NOMO-1 treated with DMSO at 0.1 percent for 48 hours (cell line): Measurements from ENCODE around the gene NEURL1.

ENCODE experiments used
- DNase-seq: peaks from one replicate; lab custom pipeline; 2025; ENCODE audit not compliant: unreplicated experiment; lab: John Stamatoyannopoulos, UW

The NEURL1 gene

GRCh38 chr10:103641326-103641725 is 147.8 kb downstream of the NEURL1 start:
- no peak for DNase-seq
